ENCODE results near the gene EVL. TPM values are rescaled to one million over a fixed set of nuclear protein-coding genes. Genes with fewer than 3 reads are reported as not detected.
A peak's percentile ranks its signal among the peaks of the same experiment; 100 is the strongest.

EVL gene
- total and polyA plus RNA-seq, 2 of the 8 experiments (the other 6 are each of a cell fraction or from before 2014, with no cell fraction given), result 30.7 to 64.6 TPM

DNA sequence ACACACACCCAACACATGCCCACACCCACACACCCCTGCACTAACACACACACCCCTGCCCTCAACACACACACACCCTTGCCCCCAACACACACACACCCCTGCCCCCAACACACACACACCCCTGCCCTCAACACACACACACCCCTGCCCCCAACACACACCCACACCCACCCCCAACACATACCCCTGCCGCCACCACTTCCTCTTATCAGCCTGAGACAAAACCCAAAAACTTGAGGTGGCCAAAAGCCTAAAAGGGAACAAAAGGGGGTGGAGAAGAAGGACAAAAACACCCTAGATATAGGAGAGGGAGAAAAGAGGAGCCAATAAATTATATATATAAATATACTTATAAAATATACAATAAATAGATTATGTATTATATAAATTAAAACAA is 103.3 kb downstream of the EVL start:
- Histone ChIP-seq H3K79me1 (ENCODE audit: low read depth, low read length) (no peaks in the 10 kb centered on the region), H3K79me2 (ENCODE audit: control insufficient read depth in 1 of 2, insufficient read depth in 2 of 2, low read length in 2 of 2) (no peaks in the 10 kb centered on the region), H4K20me1 (replicated peaks in 1 of 2; ENCODE audit: control insufficient read depth in 1 of 2, insufficient read depth in 2 of 2, low read length in 2 of 2) (no peaks in the 10 kb centered on the region), H2BK120ac (replicated peaks; ENCODE audit: low read depth, low read length) (no peak overlapping the region), H3K18ac (ENCODE audit: extremely low read depth, low read length) (no peak overlapping the region), H3K23me2 (ENCODE audit: low read depth, low read length) (peaks cover 18% of the 10 kb centered on the region; the same call in 1 of the 2 replicates), H3K9me3 (ENCODE audit: insufficient read depth in 2 of 2, low read depth in 1 of 2, low read length in 1 of 2) (no peaks in the 10 kb centered on the region), H3K23ac (ENCODE audit: insufficient read length) (no peak overlapping the region), H3K27me3 (replicated peaks in 1 of 4; ENCODE audit: control insufficient read depth in 3 of 4, extremely low read depth in 1 of 4, insufficient read depth in 3 of 4, low read length in 3 of 4) (peaks cover 0 to 11% (median 9%) of the 10 kb centered on the region in 4 experiments; a peak in 5 of 7 replicates), H4K8ac (ENCODE audit: extremely low read depth, insufficient read depth, low read length) (no peak overlapping the region), H2AK5ac (ENCODE audit: low read depth, low read length) (no peak overlapping the region), H2BK12ac (ENCODE audit: low read depth, low read length) (0 out of 2 replicates have a peak overlapping the region, but pooled peaks have one; percentile 27), H4K5ac (ENCODE audit: insufficient read length, low read depth, low read length) (no peak overlapping the region), H2AFZ (ENCODE audit: low read length) (no peak overlapping the region), H3K4ac (replicated peaks; ENCODE audit: insufficient read length, low read depth, low read length) (no peak overlapping the region), H3K27ac (ENCODE audit: low read depth, low read length) (no peak overlapping the region), H3K14ac (ENCODE audit: insufficient read length) (no peak overlapping the region), H3K56ac (replicated peaks; ENCODE audit: insufficient read length, low read depth, low read length) (no peak overlapping the region), H3K9ac (replicated peaks in 1 of 4; ENCODE audit: extremely low read depth in 1 of 4, low read depth in 3 of 4, low read length in 3 of 4) (no peak overlapping the region), H2BK20ac (ENCODE audit: low read length) (no peak overlapping the region), H3K4me1 (replicated peaks in 1 of 4; ENCODE audit: control insufficient read depth in 3 of 4, insufficient read depth in 4 of 4, low read length in 3 of 4) (peaks cover 0 to 8% (median 1%) of the 10 kb centered on the region in 4 experiments; a peak in 4 of 7 replicates), H2BK15ac (ENCODE audit: low read length) (no peak overlapping the region), H3K36me3 (ENCODE audit: control insufficient read depth in 2 of 4, insufficient read depth in 4 of 4, low read length in 3 of 4) (no peaks in the 10 kb centered on the region), H4K91ac (replicated peaks; ENCODE audit: insufficient read length, low read length) (no peak overlapping the region), H3K4me2 (ENCODE audit: insufficient read depth in 1 of 2, low read depth in 2 of 2, low read length in 2 of 2) (no peak overlapping the region), H3K4me3 (ENCODE audit: extremely low read depth in 1 of 4, insufficient read depth in 2 of 4, low read depth in 3 of 4, low read length in 4 of 4) (no peak overlapping the region), H2BK5ac (ENCODE audit: low read depth, low read length) (no peak overlapping the region)
- CTCF ChIA-PET (ENCODE audit: partially characterized antibody), result interaction anchor here (0.9 kb wide), 1 partner anchor 17 kb away, joined by 3 read pairs; no protein-coding TSS in a partner anchor
- WGBS, 2 experiments (ENCODE audit: extremely low coverage in 1 of 2, insufficient coverage in 1 of 2, insufficient read length in 1 of 2, insufficient replicate concordance in 2 of 2, low coverage in 1 of 2, low lambda C conversion rate in 2 of 2, missing lambda C conversion rate in 1 of 2), result 88% methylated on average over 1 of the region's 1 CpG; no CpG with 5 or more reads in 1 of the 2 experiments
- DNase-seq (ENCODE audit: low read depth in 1 of 2, low spot score in 2 of 2) (no peak), FAIRE-seq (no peak)
- POLR2A ChIA-PET (ENCODE audit: partially characterized antibody), result no interaction called here
- no peak for TF ChIP-seq SRF (IDR thresholded peaks at IDR 0.05; ENCODE audit: low read depth, low read length)
- TF ChIP-seq NANOG (IDR thresholded peaks at IDR 0.05; ENCODE audit: insufficient read depth, low read depth, low read length, poor library complexity, severe bottlenecking), result no peak
- TF ChIP-seq, protein P1, sequence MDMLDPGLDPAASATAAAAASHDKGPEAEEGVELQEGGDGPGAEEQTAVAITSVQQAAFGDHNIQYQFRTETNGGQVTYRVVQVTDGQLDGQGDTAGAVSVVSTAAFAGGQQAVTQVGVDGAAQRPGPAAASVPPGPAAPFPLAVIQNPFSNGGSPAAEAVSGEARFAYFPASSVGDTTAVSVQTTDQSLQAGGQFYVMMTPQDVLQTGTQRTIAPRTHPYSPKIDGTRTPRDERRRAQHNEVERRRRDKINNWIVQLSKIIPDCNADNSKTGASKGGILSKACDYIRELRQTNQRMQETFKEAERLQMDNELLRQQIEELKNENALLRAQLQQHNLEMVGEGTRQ (IDR thresholded peaks at IDR 0.05; ENCODE audit: low read length), result no peak
- no peak for TF ChIP-seq SAP30 (IDR thresholded peaks at IDR 0.05; ENCODE audit: insufficient read depth, insufficient replicate concordance, low read length)
- no peak for TF ChIP-seq BACH1 (IDR thresholded peaks at IDR 0.05; ENCODE audit: low read length)
- no peak for TF ChIP-seq SUZ12 (IDR thresholded peaks at IDR 0.05; ENCODE audit: low read length)
- no peak for TF ChIP-seq FOSL1 (IDR thresholded peaks at IDR 0.05; ENCODE audit: insufficient read depth, low read depth, low read length)
- no peak for TF ChIP-seq EGR1 (IDR thresholded peaks at IDR 0.05; ENCODE audit: borderline replicate concordance, low read depth, low read length)
- TF ChIP-seq HDAC2 (IDR thresholded peaks at IDR 0.05; ENCODE audit: borderline replicate concordance in 1 of 2, low read depth in 2 of 2, low read length in 2 of 2), result no peak
- TF ChIP-seq SIX5 (IDR thresholded peaks at IDR 0.05; ENCODE audit: low read depth, low read length), result no peak
- TF ChIP-seq TAF7 (optimal IDR thresholded peaks at IDR 0.05; ENCODE audit: borderline replicate concordance, low read depth, low read length), result no peak
- TF ChIP-seq, protein P2, sequence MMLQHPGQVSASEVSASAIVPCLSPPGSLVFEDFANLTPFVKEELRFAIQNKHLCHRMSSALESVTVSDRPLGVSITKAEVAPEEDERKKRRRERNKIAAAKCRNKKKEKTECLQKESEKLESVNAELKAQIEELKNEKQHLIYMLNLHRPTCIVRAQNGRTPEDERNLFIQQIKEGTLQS (IDR thresholded peaks at IDR 0.05; ENCODE audit: insufficient read depth, low read depth, low read length), result no peak

Data from H1 (cell line).